HG03066 (cell line): ENCODE measurements around the gene LPAR1.

Experiments
- ATAC-seq: cut with Tn5 transposase; IDR thresholded peaks from one replicate; pipeline ENCODE4 v1.9.1; 2021; ENCODE audit warnings: low read depth; ENCODE audit not compliant: unreplicated experiment

Gene LPAR1

GRCh38 chr9:111003182-111003581 lies 35.1 kb downstream of the LPAR1 start:
- ATAC-seq: no peak

GRCh38 chr9:111001526-111001925 lies 36.7 kb downstream of the LPAR1 start:
- ATAC-seq: no peak

DNA sequence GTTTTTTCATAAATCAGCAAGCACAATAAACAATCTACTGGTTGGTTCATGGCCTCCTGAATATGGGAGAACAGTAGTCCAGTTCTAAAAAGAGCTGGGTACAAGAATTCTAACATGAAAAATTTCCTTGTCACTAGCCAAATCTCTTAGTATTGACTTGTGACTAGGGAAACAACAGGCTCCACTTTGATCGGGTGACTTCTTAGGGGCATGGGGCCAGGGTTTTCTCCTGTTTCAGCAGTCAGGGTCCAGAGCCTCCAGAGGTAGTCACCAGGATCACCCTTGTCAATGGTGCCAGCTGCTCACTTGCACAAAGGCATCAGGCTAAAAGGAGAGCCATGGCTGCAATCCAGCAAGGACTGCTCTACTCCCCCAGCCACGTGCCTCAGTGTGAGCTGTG lies 38.1 kb downstream of the LPAR1 start:
- no peak for ATAC-seq

GRCh38 chr9:110999379-110999778 lies 38.9 kb downstream of the LPAR1 start:
- ATAC-seq: no peak

DNA sequence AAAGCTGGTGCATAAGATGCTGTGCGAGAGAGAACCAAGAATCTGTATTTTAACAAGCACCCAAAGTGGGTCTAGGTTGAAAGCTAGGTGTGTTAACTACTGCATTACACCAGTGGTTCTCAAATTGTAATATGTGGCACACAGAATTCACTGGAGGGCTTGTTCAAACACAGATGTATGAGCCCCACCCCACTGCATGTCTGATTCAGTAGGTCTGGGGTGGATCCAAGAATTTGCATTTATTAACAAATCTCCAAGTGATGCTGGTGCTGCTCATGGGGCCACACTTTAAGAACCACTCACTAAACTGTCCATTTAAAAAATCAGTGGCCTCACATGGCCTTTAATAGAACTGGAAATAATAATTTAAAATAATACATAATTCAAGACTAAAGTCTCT lies 40.4 kb downstream of the LPAR1 start:
- ATAC-seq: no peak

GRCh38 chr9:110996436-110997220 lies 41.6 kb downstream of the LPAR1 start:
- no peak for ATAC-seq

DNA sequence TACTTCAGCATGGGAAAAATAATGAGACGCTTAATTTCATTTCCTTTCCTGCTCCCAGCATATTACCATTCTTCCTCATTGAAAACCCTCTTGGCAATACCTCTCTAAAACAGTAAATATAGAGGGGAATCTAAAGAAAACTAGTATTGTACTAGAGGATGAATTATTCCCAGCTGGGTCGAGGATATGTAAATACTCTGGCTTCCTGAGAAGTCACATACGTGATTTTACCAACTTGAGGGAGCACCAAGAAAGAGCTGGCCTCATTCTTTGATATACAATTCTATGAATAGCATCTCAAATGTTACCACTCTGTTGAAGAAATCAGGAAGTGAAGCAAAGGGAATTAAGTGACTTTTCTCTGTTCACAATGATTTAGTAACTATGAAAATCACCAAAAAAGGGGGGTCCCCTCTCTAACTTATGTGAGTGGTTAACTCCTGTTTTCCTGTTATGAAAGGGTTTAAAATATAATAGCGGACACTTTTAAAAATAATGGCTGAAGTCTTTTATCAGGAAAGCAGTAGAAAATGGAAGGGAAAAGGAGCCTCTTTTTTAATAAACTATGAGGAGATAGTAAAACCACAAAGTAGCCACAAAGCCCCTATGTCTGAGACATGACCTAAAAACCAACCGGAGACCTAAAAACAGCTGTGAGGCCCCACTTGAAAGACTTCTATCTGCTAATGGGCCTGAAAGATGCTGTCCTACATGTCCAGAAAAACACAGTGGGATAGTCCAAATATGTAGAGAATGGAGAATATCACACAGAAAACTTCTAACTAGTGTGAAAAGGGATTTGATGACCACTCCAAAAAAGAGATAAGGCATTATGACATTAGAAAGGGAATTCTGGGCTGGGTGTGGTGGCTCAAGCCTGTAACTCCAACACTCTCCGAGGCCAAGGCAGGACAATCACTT lies 42.6 kb downstream of the LPAR1 start:
- ATAC-seq: no peak

GRCh38 chr9:110994771-110995241 lies 43.5 kb downstream of the LPAR1 start:
- ATAC-seq: no peak

GRCh38 chr9:110990481-110990880 lies 47.8 kb downstream of the LPAR1 start:
- no peak for ATAC-seq

DNA sequence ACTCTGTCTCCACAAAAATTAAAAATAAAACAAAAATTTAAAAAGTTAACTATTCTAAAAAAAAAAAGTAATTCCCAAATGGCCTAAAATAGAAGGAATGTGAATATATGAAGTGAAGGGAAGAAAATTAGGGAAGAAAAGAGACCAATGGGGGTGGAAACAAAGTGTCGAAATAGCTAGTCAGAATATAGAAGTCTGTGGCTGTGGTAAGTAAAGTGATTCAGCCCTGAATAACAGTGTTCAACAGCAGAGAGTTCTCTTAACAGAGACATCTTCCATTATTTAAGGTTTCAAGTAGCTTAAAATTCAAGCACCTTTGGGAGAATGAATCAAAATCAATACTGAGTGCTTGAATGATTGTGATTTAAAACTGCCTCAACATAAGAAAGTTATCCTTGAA lies 51.7 kb downstream of the LPAR1 start:
- ATAC-seq: no peak

GRCh38 chr9:110984890-110985437 lies 53.3 kb downstream of the LPAR1 start:
- no peak for ATAC-seq

- no peak for ATAC-seq
Measured at GRCh38 chr9:110980261-110980660, 58.0 kb downstream of the LPAR1 start.

DNA sequence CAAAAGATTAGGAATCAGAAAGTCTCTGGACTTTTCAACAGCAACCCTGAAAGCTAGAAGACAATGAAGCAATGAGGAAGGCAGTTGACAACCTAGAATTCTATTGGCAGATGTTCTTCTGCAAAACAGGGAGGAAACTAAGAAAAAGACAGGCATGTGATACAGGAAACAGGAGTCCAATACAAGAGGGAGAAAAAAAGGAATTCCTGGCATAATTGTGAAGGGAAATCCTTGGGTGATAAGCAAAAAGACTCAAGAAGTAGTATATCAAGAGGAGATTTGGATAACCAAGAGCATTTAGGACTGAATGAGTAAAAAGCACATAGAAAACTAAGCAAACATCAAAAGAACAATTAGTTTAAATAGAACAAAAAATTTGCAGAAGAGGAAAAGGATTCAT lies 58.6 kb downstream of the LPAR1 start:
- no peak for ATAC-seq

- no peak for ATAC-seq
Measured at GRCh38 chr9:110978516-110978915, 59.8 kb downstream of the LPAR1 start.

- no peak for ATAC-seq
Measured at GRCh38 chr9:110977259-110977709, 61.0 kb downstream of the LPAR1 start.

DNA sequence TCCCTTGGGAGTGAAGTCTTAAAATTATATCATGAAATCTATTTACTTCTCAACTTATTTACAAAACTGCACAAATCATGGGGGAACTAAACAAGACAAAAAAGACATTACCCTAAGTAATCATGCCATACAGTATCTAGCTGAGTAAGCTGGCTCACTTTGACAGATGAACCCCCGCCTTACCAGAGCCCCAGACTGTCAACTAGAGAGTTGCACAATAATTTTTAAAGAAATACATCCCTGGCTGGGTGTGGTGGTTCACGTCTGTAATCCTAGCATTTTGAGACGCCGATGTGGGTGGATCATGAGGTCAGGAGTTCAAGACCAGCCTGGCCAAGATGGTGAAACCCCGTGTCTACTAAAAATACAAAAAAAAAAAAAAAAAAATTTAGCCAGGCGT lies 62.3 kb downstream of the LPAR1 start:
- no peak for ATAC-seq

DNA sequence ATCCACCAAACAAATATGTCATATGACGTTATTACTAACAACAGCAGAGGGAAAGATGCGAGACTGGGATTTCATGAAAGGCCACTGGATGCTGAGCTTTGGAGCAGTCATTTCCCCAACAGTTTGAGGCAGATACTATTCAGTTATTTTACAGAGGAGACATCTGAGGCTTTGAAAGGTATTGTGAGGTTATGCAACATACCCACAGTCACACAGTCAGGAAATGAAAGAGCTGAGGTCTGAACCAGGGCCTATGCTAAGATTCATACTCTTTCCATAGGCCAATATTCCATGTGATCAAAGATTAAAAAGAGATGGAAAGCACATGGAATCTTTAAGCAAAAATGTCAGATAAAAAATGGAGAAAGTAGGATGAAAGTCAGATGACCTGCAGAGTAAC lies 63.0 kb downstream of the LPAR1 start:
- no peak for ATAC-seq

- no peak for ATAC-seq
Measured at GRCh38 chr9:110971705-110972104, 66.6 kb downstream of the LPAR1 start.

GRCh38 chr9:110971234-110971633 lies 67.0 kb downstream of the LPAR1 start:
- ATAC-seq: no peak

DNA sequence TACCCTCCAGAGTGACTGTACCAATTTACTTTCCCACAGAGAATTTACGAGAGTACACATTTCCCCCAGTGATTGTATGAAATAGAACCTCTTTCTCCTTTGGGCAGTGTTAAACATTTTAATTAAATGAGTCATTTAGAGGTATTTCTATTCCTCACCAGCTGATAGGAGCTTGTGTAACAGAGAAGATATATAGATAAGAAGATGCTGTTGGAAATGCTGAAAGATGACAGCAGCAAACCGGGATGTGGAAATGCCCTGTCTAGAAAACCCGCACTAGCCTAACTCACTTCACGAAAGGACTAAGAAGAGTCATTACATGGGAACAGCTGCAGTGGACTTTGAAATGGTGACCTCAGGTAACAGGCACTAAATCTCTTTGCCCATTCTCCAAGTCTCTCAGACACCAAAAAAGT lies 68.3 kb downstream of the LPAR1 start:
- ATAC-seq: no peak

DNA sequence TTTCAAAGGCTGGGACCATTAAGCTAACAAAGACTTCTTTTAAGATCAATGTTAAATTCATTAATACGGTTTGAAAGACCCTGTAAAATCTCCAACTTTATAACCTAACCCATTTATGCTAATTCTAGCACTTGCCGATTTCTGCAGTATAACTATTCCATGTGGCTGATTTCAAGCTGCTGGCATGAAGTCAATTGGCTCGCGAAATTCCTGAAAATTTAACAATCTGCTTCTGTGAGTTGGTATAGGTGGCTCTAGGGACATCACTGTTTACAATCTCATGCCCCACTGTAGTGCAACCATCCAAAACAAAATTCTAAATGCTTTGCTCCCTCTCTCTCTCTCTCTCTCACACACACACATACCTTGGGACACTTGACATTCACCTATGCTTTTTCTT lies 70.2 kb downstream of the LPAR1 start:
- ATAC-seq: no peak
